Astrocyte (in vitro differentiated cells and primary cell): ENCODE results near the gene PKD1.
"Not testable (repeated sequence)": the region's sequence is repeated elsewhere in the genome, so short reads cannot be mapped to it uniquely, and the experiment has no call there.

Source experiments
- EZH2 ChIP-seq: IDR thresholded peaks from 2 replicates; pipeline ENCODE4 v1.6.1; 2012; ENCODE audit warnings: mild to moderate bottlenecking, low read length, inconsistent platforms; ENCODE audit not compliant: insufficient read depth
- TF ChIP-seq, protein P1 (sequence below): IDR thresholded peaks from 2 replicates; pipeline ENCODE4 v1.5.1; 2011; ENCODE audit warnings: low read depth, mild to moderate bottlenecking, inconsistent platforms, low read length, moderate library complexity; ENCODE audit not compliant: insufficient read depth

DNA sequence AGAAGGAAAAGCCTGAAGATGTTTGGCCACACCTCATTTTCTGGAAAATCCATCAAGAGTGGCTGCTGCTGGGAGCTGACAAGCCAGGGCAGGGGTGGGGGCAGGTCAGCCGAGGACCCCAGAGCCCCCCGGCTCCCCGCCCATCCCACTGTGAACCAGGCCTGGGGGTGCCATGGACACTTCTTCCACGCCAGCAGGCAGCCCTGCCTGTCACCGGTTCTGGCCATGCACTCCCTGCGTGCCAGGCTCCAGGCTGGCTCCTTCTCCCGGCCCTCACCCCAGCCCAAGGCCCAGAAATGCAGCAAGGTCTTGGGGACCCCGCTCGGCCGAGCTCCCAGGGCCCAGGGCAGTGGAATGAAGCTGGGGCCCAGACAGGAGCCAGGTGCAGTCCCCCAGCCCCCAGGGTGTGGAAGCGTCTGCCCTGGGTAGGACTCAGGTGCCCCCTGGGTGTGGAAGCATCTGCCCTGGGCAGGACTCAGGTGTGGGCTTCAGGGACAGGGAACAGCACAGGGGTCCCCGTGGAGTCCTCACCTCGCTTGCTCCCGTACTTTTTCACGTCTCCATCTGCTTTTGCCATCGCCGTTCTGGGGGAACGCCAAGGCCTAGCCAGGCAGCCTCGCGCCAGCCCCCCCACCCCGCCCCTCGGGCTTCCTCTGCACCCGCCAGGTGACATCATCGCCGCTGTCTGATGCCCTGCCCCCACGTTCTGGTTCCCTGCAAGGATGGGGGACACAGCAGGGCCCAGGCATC, 12.6 kb downstream of the PKD1 start:
- TF ChIP-seq, protein P1, sequence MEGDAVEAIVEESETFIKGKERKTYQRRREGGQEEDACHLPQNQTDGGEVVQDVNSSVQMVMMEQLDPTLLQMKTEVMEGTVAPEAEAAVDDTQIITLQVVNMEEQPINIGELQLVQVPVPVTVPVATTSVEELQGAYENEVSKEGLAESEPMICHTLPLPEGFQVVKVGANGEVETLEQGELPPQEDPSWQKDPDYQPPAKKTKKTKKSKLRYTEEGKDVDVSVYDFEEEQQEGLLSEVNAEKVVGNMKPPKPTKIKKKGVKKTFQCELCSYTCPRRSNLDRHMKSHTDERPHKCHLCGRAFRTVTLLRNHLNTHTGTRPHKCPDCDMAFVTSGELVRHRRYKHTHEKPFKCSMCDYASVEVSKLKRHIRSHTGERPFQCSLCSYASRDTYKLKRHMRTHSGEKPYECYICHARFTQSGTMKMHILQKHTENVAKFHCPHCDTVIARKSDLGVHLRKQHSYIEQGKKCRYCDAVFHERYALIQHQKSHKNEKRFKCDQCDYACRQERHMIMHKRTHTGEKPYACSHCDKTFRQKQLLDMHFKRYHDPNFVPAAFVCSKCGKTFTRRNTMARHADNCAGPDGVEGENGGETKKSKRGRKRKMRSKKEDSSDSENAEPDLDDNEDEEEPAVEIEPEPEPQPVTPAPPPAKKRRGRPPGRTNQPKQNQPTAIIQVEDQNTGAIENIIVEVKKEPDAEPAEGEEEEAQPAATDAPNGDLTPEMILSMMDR: not testable (repeated sequence)
- TF ChIP-seq EZH2: not testable (repeated sequence)
